Endothelial cell (in vitro differentiated cells): Measurements from ENCODE around the gene WDR36. TPM values are rescaled to one million over a fixed set of nuclear protein-coding genes. Genes with fewer than 3 reads are reported as not detected.

Experiments
- DNase-seq: peaks from one replicate; pipeline ENCODE4 v3.0.0; 2021; ENCODE audit warnings: low spot score
- H3K27ac Mint-ChIP-seq: one replicate; pipeline ENCODE4 v1.8.0; 2021; ENCODE audit warnings: mixed read lengths, inconsistent platforms; ENCODE audit not compliant: unreplicated experiment
- H3K27me3 Mint-ChIP-seq: one replicate; pipeline ENCODE4 v1.8.0; 2021; ENCODE audit warnings: mild to moderate bottlenecking, moderate library complexity, mixed read lengths, inconsistent platforms; ENCODE audit not compliant: unreplicated experiment
- H3K36me3 Mint-ChIP-seq: one replicate; pipeline ENCODE4 v1.8.0; 2021; ENCODE audit warnings: mild to moderate bottlenecking, low read depth, mixed read lengths, inconsistent platforms; ENCODE audit not compliant: unreplicated experiment
- H3K4me1 Mint-ChIP-seq: one replicate; pipeline ENCODE4 v1.8.0; 2021; ENCODE audit warnings: mild to moderate bottlenecking, mixed read lengths, inconsistent platforms; ENCODE audit not compliant: unreplicated experiment
- H3K4me3 Mint-ChIP-seq: one replicate; pipeline ENCODE4 v1.8.0; 2021; ENCODE audit warnings: mild to moderate bottlenecking, mixed read lengths, inconsistent platforms; ENCODE audit not compliant: unreplicated experiment
- H3K9me3 Mint-ChIP-seq: one replicate; pipeline ENCODE4 v1.8.0; 2021; ENCODE audit warnings: mixed read lengths, inconsistent platforms; ENCODE audit not compliant: unreplicated experiment
- CTCF ChIP-seq: fragments of 200-600 bp; sonication (generic); IDR thresholded peaks from one replicate; pipeline ENCODE4 v1.5.0; 2021; ENCODE audit warnings: antibody characterized with exemption; ENCODE audit not compliant: unreplicated experiment
- long read RNA-seq: library from polyadenylated mRNA; unstranded; transcript quantifications from one replicate; pipeline ENCODE4 v2.0.0, GENCODE V29; 2020; ENCODE audit not compliant: unreplicated experiment
- total RNA-seq: library from RNA; stranded (reverse); fragmentation: NEBNext Ultra II Directional; extraction: Animal tissue kit (Norgen Biotek cat#: 25700); gene quantifications from one replicate; pipeline ENCODE4 v1.2.1, GENCODE V29; 2021; ENCODE audit not compliant: unreplicated experiment

The WDR36 gene
- total RNA-seq: 25.2 TPM
- long read RNA-seq, full-length matches to known transcripts: 2 of 5 reads
- long read RNA-seq, partial matches to known transcripts: 2 of 5 reads
- long read RNA-seq, other reads (novel, unspliced or antisense): 1 of 5 reads

GRCh38 chr5:111092062-111092853, at the start of gene WDR36:
Gene WDR36, plus strand, starts transcription at chr5:111092348. Its CDS starts 109 bp downstream, at chr5:111092457.
- Mint-ChIP-seq H3K9me3 (no peaks in the 10 kb centered on the region), H3K27me3 (no peaks in the 10 kb centered on the region), H3K27ac (peak within 1 kb of the TSS; percentile 93), H3K4me1 (peaks cover 15% of the 10 kb centered on the region), H3K36me3 (peaks cover 3% of the 10 kb centered on the region), H3K4me3 (peak within 1 kb of the TSS; percentile 99)
- DNase-seq: peak; percentile 89
- TF ChIP-seq CTCF: no peak

DNA sequence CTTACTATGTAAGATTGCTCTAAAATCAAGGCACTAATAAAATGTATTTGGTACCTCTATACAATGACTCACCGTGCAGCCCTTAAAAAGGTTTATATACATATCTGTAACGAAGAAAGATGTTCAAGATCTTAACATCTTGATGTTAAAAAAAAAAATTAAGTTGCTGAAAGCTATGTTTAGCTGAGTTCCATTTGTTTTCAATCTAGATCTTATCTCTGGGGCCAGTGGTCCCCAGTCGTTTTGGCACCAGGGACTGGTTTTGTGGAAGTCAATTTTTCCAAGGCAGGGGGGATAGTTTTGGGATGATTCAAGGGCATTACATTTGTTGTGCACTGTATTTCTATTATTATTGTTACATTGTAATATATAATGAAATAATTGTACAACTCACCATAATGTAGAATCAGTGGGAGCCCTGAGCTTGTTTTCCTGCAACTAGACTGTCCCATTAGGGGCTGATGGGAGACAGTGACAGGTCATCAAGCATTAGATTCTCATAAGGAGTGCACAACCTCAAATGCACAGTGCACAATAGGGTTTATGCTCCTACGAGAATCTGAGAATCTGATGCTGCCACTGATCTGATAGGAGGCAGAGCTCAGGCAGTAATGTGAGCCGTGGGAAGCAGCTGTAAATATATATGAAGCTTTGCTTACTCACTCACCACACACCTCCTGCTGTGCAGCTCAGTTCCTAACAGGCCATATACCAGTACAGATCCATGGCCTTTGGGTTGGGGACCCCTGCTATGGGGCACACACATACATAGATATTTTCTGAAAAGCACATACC, 48.2 kb upstream of the WDR36 start:
- no peaks in the 10 kb centered on the region for H3K9me3 Mint-ChIP-seq
- H3K4me3 Mint-ChIP-seq: no peak overlapping the region
- H3K27me3 Mint-ChIP-seq: no peaks in the 10 kb centered on the region
- no peak for DNase-seq
- H3K4me1 Mint-ChIP-seq: peaks cover 4% of the 10 kb centered on the region
- no peak for TF ChIP-seq CTCF
- H3K27ac Mint-ChIP-seq: no peak overlapping the region
- H3K36me3 Mint-ChIP-seq: no peaks in the 10 kb centered on the region

DNA sequence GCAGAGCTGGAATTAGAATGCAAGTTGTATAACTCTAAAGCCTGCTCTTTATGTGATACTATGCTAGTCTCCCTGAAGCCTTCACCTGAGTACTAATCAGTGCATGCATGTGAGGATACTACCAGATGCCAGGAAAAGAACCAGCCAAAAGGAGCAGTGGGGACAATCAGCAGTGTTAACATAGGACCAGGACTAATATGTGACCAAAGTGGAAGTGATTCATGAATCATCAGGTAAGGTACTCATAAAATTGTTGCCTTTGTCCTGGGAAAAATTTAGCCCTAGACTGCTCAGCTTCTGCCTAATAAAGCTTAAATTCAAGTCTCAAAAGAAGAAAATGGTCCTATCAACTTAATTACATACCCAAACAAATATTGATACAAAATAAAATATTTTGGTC, 34.1 kb upstream of the WDR36 start:
- DNase-seq: no peak
- no peaks in the 10 kb centered on the region for H3K36me3 Mint-ChIP-seq
- H3K27me3 Mint-ChIP-seq: peaks cover 2% of the 10 kb centered on the region
- no peak overlapping the region for H3K27ac Mint-ChIP-seq
- no peak overlapping the region for H3K4me3 Mint-ChIP-seq
- TF ChIP-seq CTCF: no peak
- H3K4me1 Mint-ChIP-seq: no peaks in the 10 kb centered on the region
- no peaks in the 10 kb centered on the region for H3K9me3 Mint-ChIP-seq

DNA sequence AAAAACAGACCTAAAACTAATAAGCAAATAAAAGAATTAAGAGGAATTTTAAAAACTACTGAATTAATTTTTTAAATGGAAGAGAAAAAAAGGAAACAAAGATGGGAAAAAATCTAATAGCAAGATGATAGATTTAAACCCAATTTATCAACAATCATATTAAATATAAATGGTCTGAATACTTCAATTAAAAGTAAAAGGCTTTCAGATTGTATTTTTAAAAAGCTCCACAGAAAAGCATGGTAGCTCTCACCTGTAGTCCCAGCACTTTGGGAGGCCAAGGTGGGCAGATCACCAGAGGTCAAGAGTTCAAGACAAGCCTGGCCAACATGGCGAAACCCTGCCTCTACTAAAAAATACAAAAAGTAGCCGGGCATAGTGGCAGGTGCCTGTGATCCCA, 32.0 kb upstream of the WDR36 start:
- no peak overlapping the region for H3K4me3 Mint-ChIP-seq

More for the DNA sequence above, 32.0 kb upstream of the WDR36 start:
- Mint-ChIP-seq H3K9me3 (no peaks in the 10 kb centered on the region), H3K27me3 (peaks cover 2% of the 10 kb centered on the region), H3K27ac (no peak overlapping the region), H3K36me3 (no peaks in the 10 kb centered on the region), H3K4me1 (no peaks in the 10 kb centered on the region)
- no peak for DNase-seq
- TF ChIP-seq CTCF: no peak
